OCI-LY1 (cell line): ENCODE results near the gene SH2B2.

Source experiments
- H2AFZ ChIP-seq: fragments of 200-600 bp; sonication (generic), shearing (Covaris generic); 2 replicates; pipeline ENCODE4 v1.6.0; 2014; ENCODE audit warnings: antibody characterized with exemption, mild to moderate bottlenecking, low read length
- H3F3A ChIP-seq: fragments of 200-600 bp; sonication (generic), shearing (Covaris generic); 2 replicates; pipeline ENCODE4 v1.6.0; 2014; ENCODE audit warnings: mild to moderate bottlenecking, antibody characterized with exemption, low read length, moderate library complexity; ENCODE audit not compliant: insufficient read depth
- H3K27ac ChIP-seq: fragments of 200-600 bp; sonication (generic); 2 replicates; pipeline ENCODE4 v1.5.1; 2014; ENCODE audit warnings: low read length, mixed run types, mild to moderate bottlenecking, low read depth; ENCODE audit not compliant: poor library complexity, severe bottlenecking
- H3K27me3 ChIP-seq: fragments of 200-600 bp; sonication (generic); 2 replicates; pipeline ENCODE4 v1.6.0; 2014; ENCODE audit warnings: antibody characterized with exemption, mild to moderate bottlenecking, low read length, moderate library complexity; ENCODE audit not compliant: insufficient read depth
- H3K36me3 ChIP-seq: fragments of 200-600 bp; sonication (generic); 2 replicates; pipeline ENCODE4 v1.6.1; 2014; ENCODE audit warnings: mild to moderate bottlenecking, antibody characterized with exemption, low read length, moderate library complexity, mixed read lengths; ENCODE audit not compliant: insufficient read depth
- H3K4me1 ChIP-seq: fragments of 200-600 bp; sonication (generic); 2 replicates; pipeline ENCODE4 v1.5.1; 2014; ENCODE audit warnings: mild to moderate bottlenecking, low read length, moderate library complexity; ENCODE audit not compliant: insufficient read depth, severe bottlenecking
- H3K4me2 ChIP-seq: fragments of 200-600 bp; sonication (generic), shearing (Covaris generic); 2 replicates; pipeline ENCODE4 v1.6.1; 2014; ENCODE audit warnings: low read length
- H3K4me3 ChIP-seq: fragments of 200-600 bp; sonication (generic); 2 replicates; pipeline ENCODE4 v1.5.1; 2014; ENCODE audit warnings: low read length, low read depth, mild to moderate bottlenecking, mixed read lengths; ENCODE audit not compliant: poor library complexity, severe bottlenecking
- H3K79me2 ChIP-seq: fragments of 200-600 bp; shearing (Covaris generic); 2 replicates; pipeline ENCODE4 v1.6.1; 2016; ENCODE audit warnings: mixed run types, low read length, mixed read lengths; ENCODE audit not compliant: insufficient read depth
- H3K9ac ChIP-seq: fragments of 200-600 bp; sonication (generic), shearing (Covaris generic); 2 replicates; pipeline ENCODE4 v1.6.1; 2014; ENCODE audit warnings: mild to moderate bottlenecking, low read length, mixed read lengths
- H3K9me2 ChIP-seq: fragments of 200-600 bp; sonication (generic), shearing (Covaris generic); 2 replicates; pipeline ENCODE4 v1.6.1; 2014; ENCODE audit warnings: low read depth, mild to moderate bottlenecking, low read length, mixed read lengths
- H3K9me3 ChIP-seq: fragments of 200-600 bp; shearing (Covaris generic); 2 replicates; pipeline ENCODE4 v1.6.1; 2014; ENCODE audit warnings: low read length, mixed read lengths
- H4K20me1 ChIP-seq: fragments of 200-600 bp; sonication (generic), shearing (Covaris generic); 2 replicates; pipeline ENCODE4 v1.6.0; 2016; ENCODE audit warnings: mild to moderate bottlenecking, low read length; ENCODE audit not compliant: insufficient read depth
- EZH2 ChIP-seq: fragments of 200-600 bp; sonication (generic), shearing (Covaris generic); IDR thresholded peaks from 2 replicates; pipeline ENCODE4 v1.8.0; 2017; ENCODE audit warnings: borderline replicate concordance, mixed run types, mild to moderate bottlenecking, antibody characterized with exemption, low read length, moderate library complexity, mixed read lengths
- TF ChIP-seq, protein P1 (sequence below): fragments of 200-600 bp; sonication (generic), shearing (Covaris generic); IDR thresholded peaks from 2 replicates; pipeline ENCODE4 v1.5.1; 2017; ENCODE audit warnings: mild to moderate bottlenecking, antibody characterized with exemption, low read length, moderate library complexity, mixed read lengths

SH2B2 gene

DNA sequence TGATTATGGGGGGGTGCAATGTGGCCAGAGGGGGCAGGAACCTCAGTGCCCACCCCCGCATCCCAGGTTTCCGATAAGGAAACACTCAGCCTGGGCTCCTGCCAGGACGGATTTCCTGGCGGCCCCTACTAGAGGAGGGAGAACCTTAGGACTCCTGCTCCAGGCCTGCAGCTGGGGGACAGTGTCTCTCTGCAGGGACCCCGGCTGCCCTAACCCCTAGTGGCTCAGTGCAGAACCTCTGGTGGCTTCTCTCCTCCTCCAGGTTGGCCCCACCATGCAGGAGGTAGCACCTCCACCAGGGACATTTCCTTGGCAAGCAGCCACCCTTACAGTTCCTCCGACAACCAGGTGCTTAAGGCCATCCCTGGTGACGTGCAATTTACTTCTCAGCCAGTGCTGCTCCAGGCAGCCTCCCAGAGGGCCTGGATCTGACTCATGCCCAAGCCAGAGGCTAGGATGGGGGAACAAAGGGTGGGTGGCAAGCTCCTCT, 31.9 kb downstream of the SH2B2 start:
- Histone ChIP-seq H3K79me2 (no peaks in the 10 kb centered on the region), H3K27me3 (no peaks in the 10 kb centered on the region), H3K9ac (no peak overlapping the region; the same call in 1 of the 2 replicates), H3K9me3 (no peaks in the 10 kb centered on the region), H3K4me2 (no peak overlapping the region), H3K4me1 (peaks cover 67% of the 10 kb centered on the region), H3K4me3 (no peak overlapping the region), H3F3A (no peaks in the 10 kb centered on the region), H2AFZ (no peak overlapping the region), H4K20me1 (no peaks in the 10 kb centered on the region), H3K9me2 (no peaks in the 10 kb centered on the region), H3K27ac (peak overlapping the region; percentile 89), H3K36me3 (peaks cover 89% of the 10 kb centered on the region)
- TF ChIP-seq EZH2 = no peak
- TF ChIP-seq, protein P1, sequence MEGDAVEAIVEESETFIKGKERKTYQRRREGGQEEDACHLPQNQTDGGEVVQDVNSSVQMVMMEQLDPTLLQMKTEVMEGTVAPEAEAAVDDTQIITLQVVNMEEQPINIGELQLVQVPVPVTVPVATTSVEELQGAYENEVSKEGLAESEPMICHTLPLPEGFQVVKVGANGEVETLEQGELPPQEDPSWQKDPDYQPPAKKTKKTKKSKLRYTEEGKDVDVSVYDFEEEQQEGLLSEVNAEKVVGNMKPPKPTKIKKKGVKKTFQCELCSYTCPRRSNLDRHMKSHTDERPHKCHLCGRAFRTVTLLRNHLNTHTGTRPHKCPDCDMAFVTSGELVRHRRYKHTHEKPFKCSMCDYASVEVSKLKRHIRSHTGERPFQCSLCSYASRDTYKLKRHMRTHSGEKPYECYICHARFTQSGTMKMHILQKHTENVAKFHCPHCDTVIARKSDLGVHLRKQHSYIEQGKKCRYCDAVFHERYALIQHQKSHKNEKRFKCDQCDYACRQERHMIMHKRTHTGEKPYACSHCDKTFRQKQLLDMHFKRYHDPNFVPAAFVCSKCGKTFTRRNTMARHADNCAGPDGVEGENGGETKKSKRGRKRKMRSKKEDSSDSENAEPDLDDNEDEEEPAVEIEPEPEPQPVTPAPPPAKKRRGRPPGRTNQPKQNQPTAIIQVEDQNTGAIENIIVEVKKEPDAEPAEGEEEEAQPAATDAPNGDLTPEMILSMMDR = peak; percentile 45; the same call in 1 of the 2 replicates

DNA sequence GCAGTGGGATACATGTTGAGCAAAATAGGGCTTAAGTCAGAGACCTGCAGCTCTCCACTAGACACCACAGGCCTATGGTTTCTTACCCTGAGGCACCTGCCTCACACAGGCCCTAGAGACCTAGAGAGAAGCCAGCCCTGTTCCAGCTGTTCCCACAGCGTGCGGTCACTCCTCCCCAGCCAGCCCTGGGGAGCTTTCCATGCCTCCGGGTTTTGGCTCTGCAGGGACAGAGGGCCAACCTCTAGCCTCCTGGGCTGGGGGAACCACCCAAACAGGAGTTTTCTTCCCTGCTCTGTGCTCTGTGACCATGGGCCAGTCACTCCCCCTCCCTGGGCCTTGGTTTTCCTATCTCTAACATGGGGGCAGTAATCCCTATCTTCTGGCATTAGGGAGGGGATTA, 33.0 kb downstream of the SH2B2 start:
- Histone ChIP-seq H3K4me2 (peak overlapping the region; percentile 12; the same call in 1 of the 2 replicates), H3F3A (no peaks in the 10 kb centered on the region)
- TF ChIP-seq EZH2 = no peak
- TF ChIP-seq, protein P1 = no peak

DNA sequence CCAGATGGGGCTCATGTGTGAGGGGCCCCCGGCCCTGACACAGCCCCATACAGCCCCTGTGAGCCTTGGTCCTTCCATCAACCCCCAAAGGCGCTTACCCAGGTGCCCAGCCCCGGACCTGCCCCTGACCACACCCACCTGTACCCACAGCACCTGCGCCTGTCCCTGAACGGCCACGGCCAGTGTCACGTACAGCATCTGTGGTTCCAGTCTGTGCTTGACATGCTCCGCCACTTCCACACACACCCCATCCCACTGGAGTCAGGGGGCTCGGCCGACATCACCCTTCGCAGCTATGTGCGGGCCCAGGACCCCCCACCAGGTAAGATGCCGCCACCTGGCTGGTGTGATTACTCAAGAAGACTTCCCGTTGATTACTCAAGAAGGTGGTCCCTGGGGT, 33.5 kb downstream of the SH2B2 start:
- H3K79me2 ChIP-seq = no peaks in the 10 kb centered on the region
- H3K27ac ChIP-seq = peak overlapping the region; percentile 89
- no peaks in the 10 kb centered on the region for H3F3A ChIP-seq
- H3K36me3 ChIP-seq = peaks cover 88% of the 10 kb centered on the region
- peak overlapping the region; percentile 3; the same call in 1 of the 2 replicates for H3K9ac ChIP-seq
- H3K9me2 ChIP-seq = no peaks in the 10 kb centered on the region
- H3K9me3 ChIP-seq = no peaks in the 10 kb centered on the region
- no peak overlapping the region for H3K4me3 ChIP-seq
- no peak overlapping the region for H2AFZ ChIP-seq
- no peaks in the 10 kb centered on the region for H4K20me1 ChIP-seq
- H3K4me1 ChIP-seq = peaks cover 81% of the 10 kb centered on the region
- H3K27me3 ChIP-seq = no peaks in the 10 kb centered on the region
- no peak for TF ChIP-seq EZH2
- peak overlapping the region; percentile 12; the same call in 1 of the 2 replicates for H3K4me2 ChIP-seq

More for the DNA sequence above, 33.0 kb downstream of the SH2B2 start:
- Histone ChIP-seq H3K9me3 (no peaks in the 10 kb centered on the region), H3K27me3 (no peaks in the 10 kb centered on the region), H4K20me1 (no peaks in the 10 kb centered on the region), H3K4me1 (peaks cover 76% of the 10 kb centered on the region), H3K27ac (peak overlapping the region; percentile 89), H3K9ac (peak overlapping the region; percentile 3; the same call in 1 of the 2 replicates), H3K79me2 (no peaks in the 10 kb centered on the region), H3K4me3 (no peak overlapping the region), H2AFZ (no peak overlapping the region), H3K9me2 (no peaks in the 10 kb centered on the region), H3K36me3 (peaks cover 88% of the 10 kb centered on the region)
